UCSD-AML1 (cell line): ENCODE data around the gene GLT8D1.
A peak's percentile ranks its signal among the peaks of the same experiment; 100 is the strongest.
"Not testable (repeated sequence)": the region's sequence is repeated elsewhere in the genome, so short reads cannot be mapped to it uniquely, and the experiment has no call there.

Experiments used
- DNase-seq: peaks from one replicate; lab custom pipeline; 2025; ENCODE audit not compliant: unreplicated experiment; lab: John Stamatoyannopoulos, UW

GLT8D1 gene

DNA sequence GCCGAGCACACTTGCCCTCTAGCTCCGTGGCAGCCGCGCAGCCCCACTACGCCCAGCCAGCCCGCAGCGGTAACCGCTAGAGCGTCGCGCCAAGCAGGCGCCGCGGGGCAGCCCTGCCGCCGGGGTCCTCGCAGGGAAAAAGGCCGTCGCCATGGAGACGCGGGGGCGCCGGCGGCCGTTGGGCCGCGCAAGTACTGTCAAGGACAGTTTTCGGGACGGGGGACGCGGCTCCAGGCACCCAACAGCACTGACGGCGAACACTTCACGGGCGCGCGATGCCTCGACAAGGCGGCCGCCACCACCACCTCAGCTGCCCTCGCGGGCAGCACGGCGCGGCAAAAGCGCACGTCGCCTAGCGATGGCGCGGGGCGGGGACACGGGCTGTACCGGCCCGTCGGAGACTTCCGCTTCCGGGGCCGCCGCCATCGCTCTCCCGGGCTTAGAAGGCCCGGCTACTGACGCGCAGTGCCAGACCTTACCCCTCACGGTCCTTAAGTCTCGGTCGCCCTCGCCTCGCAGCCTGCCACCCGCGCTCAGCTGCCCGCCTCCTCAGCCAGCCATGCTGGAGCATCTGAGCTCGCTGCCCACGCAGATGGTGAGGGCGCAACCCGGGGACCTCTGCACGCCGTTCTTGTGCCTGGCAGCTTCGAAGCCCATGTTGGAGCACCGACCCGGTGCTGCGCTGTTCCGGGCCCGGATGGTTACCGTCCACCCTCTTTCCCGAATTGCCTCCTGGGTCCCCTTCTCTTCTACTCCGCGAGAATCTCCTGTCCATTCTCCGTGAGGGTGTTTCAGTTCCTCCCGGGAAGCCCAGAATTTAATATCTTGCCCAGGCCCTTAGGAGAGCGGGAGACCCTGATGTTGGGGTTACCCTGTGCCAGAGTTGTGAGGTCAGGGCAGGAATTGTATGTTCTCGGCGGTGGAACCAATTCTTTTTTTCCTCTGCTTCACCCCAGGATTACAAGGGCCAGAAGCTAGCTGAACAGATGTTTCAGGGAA is at the start of gene GLT8D1, which contains the start of gene SPCS1:
Gene GLT8D1, minus strand, starts transcription at position 104 of the 999 bp plus-strand sequence. CDS start 5,331 bp downstream, outside the sequence.
Gene SPCS1, plus strand, starts transcription at position 419 of the 999 bp plus-strand sequence. Its CDS starts 141 bp downstream, at position 560.
- DNase-seq: peak; percentile 89

- DNase-seq: no peak
These were observed 48.8 kb upstream of the GLT8D1 start for GRCh38 chr3:52754373-52754772.

GRCh38 chr3:52752045-52752660 is 46.6 kb upstream of the GLT8D1 start:
- no peak for DNase-seq

DNA sequence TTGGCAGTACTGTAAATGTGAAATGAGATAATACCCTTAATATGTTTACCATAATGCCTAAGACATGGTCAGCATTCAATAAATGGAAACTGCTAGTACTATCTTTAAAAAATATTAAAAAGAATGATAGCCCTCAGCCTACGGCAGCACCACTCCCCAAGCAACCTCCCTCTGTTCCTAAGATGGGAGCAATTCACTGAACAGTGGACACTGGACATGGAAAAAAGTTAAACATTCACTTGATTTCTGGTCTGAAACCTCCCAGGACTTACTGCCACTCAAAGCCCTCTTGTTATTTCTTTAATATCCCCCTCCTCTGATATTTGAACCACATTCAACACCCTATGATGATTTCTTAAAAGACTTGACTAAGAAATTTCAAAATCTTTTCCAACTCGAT is 38.1 kb upstream of the GLT8D1 start:
- DNase-seq: no peak

DNA sequence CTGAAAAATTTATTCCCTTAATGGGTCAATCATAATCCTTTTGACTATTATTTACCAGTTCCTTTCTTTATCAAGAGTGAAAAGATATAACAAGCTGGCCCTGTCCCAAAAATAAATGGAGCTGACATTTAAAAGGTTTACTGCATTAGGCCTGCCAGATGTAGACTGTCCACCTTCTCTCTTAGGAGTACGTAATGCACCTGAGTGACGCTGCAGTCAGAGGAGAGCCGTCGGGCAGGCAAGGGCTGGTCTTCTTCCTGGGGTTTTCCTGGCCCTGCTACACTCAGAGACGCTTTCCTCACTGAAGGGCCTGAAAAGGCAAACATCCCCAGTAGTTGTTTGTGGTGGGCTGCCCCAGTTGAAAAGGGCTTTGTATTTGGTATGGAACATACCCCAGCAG is 37.6 kb upstream of the GLT8D1 start:
- DNase-seq: no peak

DNA sequence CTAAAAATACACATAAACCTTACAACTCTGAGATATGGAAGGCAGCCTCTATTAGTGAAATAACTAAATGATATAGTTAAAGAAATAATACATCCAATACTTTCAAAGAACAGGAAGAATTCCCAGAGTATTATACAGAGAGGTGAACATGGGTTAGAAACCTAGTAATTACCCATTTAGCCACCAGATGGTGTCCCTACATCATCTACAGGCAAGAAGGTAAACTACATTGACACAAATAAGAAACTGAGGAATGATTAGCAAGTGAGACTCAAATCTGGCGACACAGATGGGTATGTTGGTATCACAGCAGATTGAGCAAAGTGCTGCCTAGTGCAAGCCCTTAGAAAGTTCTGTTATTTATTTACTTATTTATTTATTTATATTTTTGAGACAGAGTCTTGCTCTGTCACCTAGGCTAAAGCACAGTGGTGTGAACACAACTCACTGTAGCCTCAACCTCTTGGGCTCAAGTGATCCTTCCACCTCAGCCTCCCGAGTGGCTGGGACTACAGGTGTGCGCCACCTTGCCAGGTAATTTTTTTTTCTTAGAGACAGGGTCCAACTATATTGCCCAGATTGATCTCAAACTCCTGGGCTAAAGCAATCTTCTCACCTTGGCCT is 36.9 kb upstream of the GLT8D1 start:
- DNase-seq: no peak

DNA sequence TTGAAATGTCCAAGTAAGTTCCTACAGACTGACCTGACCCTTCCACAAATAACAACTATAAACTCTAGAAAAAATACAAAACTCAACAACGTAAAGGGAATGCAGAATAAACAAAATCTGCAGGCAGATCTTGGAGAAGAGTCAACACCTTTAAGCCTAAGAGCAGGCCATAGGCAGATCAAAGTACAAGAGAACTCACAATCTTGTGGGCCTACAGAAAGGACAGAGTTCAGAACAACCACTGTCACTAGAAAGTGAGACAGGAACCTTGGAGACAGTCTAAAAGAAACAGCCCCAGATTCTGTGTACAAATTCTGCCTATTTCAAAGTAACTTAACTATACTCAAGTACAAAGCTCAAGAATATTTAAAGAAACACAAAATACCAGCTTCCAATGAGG is 34.1 kb upstream of the GLT8D1 start:
- no peak for DNase-seq

GRCh38 chr3:52733256-52733891 is 27.8 kb upstream of the GLT8D1 start:
- no peak for DNase-seq

GRCh38 chr3:52731590-52731989 is 26.0 kb upstream of the GLT8D1 start:
- DNase-seq: no peak

DNA sequence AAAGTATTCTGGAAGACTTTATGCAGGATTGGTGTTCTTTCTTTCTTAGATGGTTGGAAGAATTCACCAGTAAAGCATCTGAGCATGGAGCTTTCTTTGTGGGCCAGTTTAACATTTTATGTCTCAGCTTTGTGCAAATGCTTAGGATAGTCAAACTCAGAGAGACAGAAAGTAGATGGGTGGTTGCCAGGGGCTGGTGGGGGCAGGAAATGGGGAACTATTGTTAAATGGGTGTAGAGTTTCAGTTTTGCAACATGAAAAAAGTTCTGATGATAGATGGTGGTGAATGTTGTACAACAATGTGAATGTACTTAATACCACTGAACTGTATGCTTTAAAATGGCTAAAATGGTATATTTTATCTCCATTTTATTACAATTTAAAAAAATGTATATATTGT is 25.1 kb upstream of the GLT8D1 start:
- no peak for DNase-seq

DNA sequence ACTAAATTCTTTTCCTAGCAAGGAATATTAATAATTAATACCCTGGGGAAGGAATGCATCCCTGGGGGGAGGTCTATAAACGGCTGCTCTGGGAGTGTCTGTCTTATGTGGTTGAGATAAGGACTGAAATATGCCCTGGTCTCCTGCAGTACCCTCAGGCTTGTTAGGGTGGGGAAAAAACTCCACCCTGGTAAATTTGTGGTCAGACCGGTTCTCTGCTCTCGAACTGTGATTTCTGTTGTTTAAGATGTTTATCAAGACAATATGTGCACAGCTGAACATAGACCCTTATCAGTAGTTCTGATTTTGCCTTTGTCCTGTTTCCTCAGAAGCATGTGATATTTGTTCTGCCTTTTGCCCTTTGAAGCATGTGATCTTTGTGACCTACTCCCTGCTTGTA is 23.2 kb upstream of the GLT8D1 start:
- DNase-seq: not testable (repeated sequence)

DNA sequence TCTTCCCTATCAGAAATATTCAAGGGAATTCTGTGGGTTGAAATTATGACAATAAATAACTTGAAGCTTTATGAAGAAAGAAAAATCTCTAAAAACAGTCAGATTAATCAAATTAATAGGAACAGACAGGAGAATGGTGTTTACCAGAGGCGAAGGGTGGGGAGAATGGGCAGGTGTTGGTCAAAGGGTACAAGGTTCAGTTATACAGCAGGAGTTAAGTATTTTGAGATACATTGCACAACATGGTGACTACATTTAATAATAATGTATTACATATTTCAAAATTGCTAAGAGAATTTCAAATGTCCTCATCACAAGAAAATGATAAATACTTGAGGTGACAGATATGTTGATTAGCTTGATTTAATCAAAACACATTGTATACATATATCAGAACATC is 18.9 kb upstream of the GLT8D1 start:
- DNase-seq: no peak

GRCh38 chr3:52723935-52724334 is 18.3 kb upstream of the GLT8D1 start:
- DNase-seq: no peak

- DNase-seq: no peak
These were observed 16.9 kb upstream of the GLT8D1 start for GRCh38 chr3:52722491-52722890.

- no peak for DNase-seq
These were observed 16.1 kb upstream of the GLT8D1 start for GRCh38 chr3:52721730-52722008.

- peak; percentile 70 for DNase-seq
These were observed 15.6 kb upstream of the GLT8D1 start for GRCh38 chr3:52721002-52721729.

DNA sequence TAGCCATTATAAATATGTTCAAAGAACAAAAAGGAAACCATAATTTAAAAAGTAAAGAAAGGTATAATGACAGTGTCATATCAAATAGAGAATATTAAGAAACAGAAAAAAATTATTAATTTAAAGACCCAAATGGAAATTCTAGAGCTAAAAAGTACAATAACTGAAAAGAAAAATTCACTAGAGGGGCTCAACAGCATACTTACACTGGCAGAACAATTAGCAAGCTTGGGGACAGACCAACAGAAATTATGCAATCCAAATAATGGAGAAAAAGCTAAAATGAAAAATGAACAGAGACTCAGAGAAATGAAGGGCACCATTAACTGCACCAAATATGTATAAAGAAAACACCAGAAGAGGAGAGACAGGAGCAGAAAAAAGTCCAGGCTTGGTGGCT is 14.0 kb upstream of the GLT8D1 start:
- DNase-seq: no peak

- DNase-seq: peak; percentile 31
These were observed 10.2 kb upstream of the GLT8D1 start for GRCh38 chr3:52715714-52716305.

- DNase-seq: no peak
These were observed 9.0 kb upstream of the GLT8D1 start for GRCh38 chr3:52714335-52715302.
